Cardiac fibroblast (primary cell): ENCODE measurements around the gene RIOX2.

Source experiments
- DNase-seq, 2 donors: peaks; one replicate each; pipeline versions ENCODE4 v3.0.0 to v3.0.0-alpha.2; 2010; ENCODE audit warnings: low read depth in 2 of 2
- H3K4me3 ChIP-seq, 2 donors: replicated peaks in 1 of 2; 1 replicate in 1 of 2; 2 replicates in 1 of 2; pipeline ENCODE4 v1.5.1; 2011; ENCODE audit warnings: low read depth in 2 of 2, low read length in 2 of 2, mild to moderate bottlenecking in 2 of 2, moderate library complexity in 1 of 2
- TF ChIP-seq, protein P1 (sequence below): IDR thresholded peaks from one replicate; pipeline ENCODE4 v1.5.1; 2011; ENCODE audit warnings: low read depth, mild to moderate bottlenecking, low read length, inconsistent platforms

Gene RIOX2

DNA sequence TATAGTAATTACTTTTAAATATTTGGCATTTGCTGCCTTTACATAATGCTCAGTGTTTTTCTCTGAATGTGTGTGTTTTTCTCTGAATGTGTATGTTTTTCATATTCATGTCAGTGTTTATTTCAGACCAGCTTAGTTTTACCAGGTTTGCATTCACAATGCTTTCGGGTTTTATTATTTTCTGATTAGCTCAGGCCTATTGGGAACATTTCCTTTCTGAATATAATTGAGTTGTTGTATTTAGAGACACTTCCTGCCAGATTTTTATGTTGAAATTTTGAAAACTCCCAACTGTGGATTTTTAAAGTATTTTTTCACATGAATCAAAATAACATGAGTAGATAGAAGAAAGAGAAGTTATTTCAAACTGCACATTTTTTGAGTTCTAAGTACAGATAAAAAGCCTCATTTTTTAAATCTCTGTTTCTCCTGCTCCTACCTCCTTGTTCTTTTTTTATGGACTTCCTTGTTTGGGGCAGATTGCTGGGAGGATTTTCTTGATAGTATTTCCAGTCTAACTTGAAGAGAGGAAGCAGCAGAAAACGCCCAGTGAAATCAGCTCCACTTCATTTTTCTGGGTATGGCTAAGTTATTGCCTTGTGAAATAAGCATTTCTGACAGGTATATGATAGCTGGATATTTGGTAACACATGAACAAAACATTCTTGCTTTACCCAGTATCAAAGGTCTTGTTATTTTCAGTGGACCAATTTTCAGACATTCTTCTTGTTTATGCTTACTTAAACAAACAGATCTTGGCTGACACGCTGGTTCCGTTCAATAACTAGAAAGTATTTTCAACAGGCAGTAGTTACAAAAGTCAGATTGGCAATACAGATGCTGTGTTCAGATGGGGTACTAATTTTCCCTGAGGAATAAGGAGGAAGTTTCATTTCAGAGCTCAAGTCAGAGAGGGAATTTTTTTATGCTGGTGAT, 70.7 kb downstream of the RIOX2 start:
- no peak overlapping the region for H3K4me3 ChIP-seq
- DNase-seq = peak; percentile 35 to 45
- TF ChIP-seq, protein P1, sequence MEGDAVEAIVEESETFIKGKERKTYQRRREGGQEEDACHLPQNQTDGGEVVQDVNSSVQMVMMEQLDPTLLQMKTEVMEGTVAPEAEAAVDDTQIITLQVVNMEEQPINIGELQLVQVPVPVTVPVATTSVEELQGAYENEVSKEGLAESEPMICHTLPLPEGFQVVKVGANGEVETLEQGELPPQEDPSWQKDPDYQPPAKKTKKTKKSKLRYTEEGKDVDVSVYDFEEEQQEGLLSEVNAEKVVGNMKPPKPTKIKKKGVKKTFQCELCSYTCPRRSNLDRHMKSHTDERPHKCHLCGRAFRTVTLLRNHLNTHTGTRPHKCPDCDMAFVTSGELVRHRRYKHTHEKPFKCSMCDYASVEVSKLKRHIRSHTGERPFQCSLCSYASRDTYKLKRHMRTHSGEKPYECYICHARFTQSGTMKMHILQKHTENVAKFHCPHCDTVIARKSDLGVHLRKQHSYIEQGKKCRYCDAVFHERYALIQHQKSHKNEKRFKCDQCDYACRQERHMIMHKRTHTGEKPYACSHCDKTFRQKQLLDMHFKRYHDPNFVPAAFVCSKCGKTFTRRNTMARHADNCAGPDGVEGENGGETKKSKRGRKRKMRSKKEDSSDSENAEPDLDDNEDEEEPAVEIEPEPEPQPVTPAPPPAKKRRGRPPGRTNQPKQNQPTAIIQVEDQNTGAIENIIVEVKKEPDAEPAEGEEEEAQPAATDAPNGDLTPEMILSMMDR = no peak

DNA sequence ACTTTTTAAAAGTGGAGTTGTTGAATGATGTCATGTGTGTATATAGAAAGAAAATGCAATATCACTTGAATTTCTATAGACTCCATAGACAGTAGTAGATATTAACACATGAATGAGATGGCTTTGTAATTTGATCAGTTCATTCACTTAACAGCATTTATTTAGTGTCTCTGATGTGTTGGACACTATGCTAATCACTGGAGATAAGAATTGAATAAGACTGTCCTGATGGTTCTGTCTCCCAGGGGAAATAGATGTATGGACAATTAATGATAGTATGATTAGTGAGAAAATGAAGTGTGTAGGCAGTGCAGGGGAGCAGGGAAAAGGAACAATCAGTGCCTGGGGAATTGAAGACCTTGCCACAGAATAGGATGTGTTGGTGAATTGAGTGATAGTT, 72.9 kb downstream of the RIOX2 start:
- TF ChIP-seq, protein P1 = no peak
- H3K4me3 ChIP-seq = no peak overlapping the region
- no peak for DNase-seq

DNA sequence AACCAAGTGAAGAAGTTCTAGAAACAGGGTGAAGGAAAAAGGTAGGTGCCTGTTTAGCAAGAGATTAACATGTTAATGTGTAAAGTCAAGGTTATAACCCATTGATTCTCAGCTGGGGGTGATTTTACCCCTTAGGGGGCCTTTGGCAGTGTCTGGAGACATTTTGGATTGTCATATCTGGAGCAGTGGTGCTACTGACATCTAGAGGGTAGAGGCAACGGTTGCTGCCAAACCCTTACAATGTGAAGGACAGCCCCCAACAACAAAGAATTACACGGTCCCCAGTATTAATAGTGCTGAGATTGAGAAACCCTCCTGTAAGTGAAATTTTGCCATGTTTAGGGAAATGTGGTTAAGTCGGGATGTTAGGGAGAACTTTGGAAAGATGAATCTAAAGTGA, 75.7 kb downstream of the RIOX2 start:
- H3K4me3 ChIP-seq = no peak overlapping the region
- no peak for DNase-seq
- TF ChIP-seq, protein P1 = no peak

DNA sequence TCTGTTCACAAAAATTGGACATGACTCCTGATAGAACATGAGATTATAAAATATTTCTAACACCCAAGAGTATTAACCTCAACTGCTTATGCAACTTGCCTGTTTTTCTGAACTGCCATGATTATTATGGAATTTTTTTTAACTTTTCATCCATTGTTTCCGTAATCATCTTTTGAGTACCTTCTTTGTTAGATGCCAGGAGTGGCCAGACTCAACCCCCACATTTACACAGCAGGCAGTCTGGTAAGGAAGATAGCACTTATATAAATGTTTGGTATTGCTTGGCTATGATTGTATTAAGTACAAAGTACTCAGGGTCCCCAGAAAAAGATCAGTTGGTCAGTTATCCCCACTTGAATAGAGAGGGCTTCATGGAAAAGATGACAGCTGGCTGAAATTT, 76.1 kb downstream of the RIOX2 start:
- TF ChIP-seq, protein P1 = no peak
- no peak for DNase-seq
- no peak overlapping the region for H3K4me3 ChIP-seq

DNA sequence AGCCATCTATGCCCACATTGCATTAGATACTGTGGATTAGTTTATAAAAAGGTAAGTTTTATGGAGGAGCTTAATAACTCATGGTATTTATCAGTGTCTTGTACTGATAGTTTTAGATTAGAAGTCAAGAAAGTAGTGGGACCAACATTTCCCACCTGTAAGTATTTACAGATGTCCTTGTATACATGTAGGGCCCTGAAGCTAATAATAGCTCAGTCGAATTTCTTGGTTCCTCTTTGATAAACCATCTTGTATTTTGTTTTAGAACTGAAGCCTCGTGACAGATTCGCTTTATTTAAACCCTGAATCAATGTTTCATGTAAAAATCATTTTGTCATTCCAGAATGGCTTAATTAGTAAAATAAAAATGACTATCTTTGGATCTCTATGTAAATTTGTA, 77.0 kb downstream of the RIOX2 start:
- H3K4me3 ChIP-seq = no peak overlapping the region
- DNase-seq = no peak
- TF ChIP-seq, protein P1 = no peak

DNA sequence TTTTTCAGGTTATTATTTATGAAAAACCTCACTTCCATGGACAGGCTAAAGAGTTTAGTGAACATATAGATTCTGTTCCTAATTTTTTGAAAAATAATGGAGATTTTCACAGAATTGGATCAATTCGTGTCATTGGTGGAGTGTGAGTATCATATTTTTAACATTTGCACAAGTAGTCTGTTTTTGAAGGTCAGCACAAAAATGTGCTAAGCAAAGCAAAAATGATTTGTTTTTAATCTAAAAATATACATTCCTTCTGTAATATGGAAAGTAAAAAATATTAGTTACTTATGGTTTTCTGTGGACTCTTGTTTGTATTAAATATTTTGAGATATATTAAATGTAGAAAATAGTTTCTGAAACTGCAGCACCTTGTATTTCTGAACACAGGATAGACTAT, 79.4 kb downstream of the RIOX2 start:
- TF ChIP-seq, protein P1 = no peak
- DNase-seq = no peak
- no peak overlapping the region for H3K4me3 ChIP-seq
